Measurements from ENCODE around the gene ARID3A. TPM values are rescaled to one million over a fixed set of nuclear protein-coding genes. Genes with fewer than 3 reads are reported as not detected.

Gene ARID3A
- total and polyA plus RNA-seq, 9 donors = 1.1 to 8.1 (median 4.5) TPM

- H3K4me3 ChIP-seq = no peak overlapping the region
- no peaks in the 10 kb centered on the region for H3K36me3 ChIP-seq
- WGBS, 3 donors = 8 to 15% (median 9%) methylated on average over 14 of the region's 14 CpGs
- H3K4me1 ChIP-seq (ENCODE audit: insufficient read depth) = peaks cover 25% of the 10 kb centered on the region
- DNase-seq = no peak
- no peaks in the 10 kb centered on the region for H3K27me3 ChIP-seq
- no peaks in the 10 kb centered on the region for H3K9me3 ChIP-seq
- no peak for TF ChIP-seq POLR2A (IDR thresholded peaks at IDR 0.05)
- no peak for TF ChIP-seq CTCF (IDR thresholded peaks at IDR 0.05)
- TF ChIP-seq EP300 (IDR thresholded peaks at IDR 0.05) = no peak
- H3K27ac ChIP-seq = peak overlapping the region in 1 of 2 donors; percentile 10
- intact Hi-C loops (cut with DNase I) = loop anchor here in 1 of 4 donors (10.0 kb wide), 1 partner anchor 259 kb away; the partner anchor contains the start of gene FSTL3
Measured at GRCh38 chr19:933553-933882, 7.7 kb downstream of the ARID3A start.

- Histone ChIP-seq H3K9me3 (no peaks in the 10 kb centered on the region), H3K27ac (peak overlapping the region; percentile 27 to 55), H3K36me3 (no peaks in the 10 kb centered on the region), H3K4me3 (no peak overlapping the region), H3K27me3 (no peaks in the 10 kb centered on the region), H3K4me1 (ENCODE audit: insufficient read depth) (peaks cover 25% of the 10 kb centered on the region)
- peak in 3 of 5 donors; percentile 33 to 56 (median 44) for DNase-seq
- intact Hi-C loops (cut with DNase I) = loop anchor here in 1 of 4 donors (10.0 kb wide), 1 partner anchor 260 kb away; the partner anchor contains the start of gene FSTL3
- WGBS, 3 donors = 64 to 71% (median 66%) methylated on average over 26 to 29 of the region's 29 CpGs
- no peak for TF ChIP-seq EP300 (IDR thresholded peaks at IDR 0.05)
- TF ChIP-seq POLR2A (IDR thresholded peaks at IDR 0.05) = no peak
- no peak for TF ChIP-seq CTCF (IDR thresholded peaks at IDR 0.05)
Measured at GRCh38 chr19:934197-934840, 8.5 kb downstream of the ARID3A start.

GRCh38 chr19:934865-935479 is 9.1 kb downstream of the ARID3A start:
- intact Hi-C loops (cut with DNase I) = loop anchor here in 1 of 4 donors (10.0 kb wide), 1 partner anchor 260 kb away; the partner anchor contains the start of gene FSTL3
- TF ChIP-seq CTCF (IDR thresholded peaks at IDR 0.05) (peak in 1 of 3 donors; percentile 10), POLR2A (IDR thresholded peaks at IDR 0.05) (no peak)
- no peaks in the 10 kb centered on the region for H3K27me3 ChIP-seq
- H3K36me3 ChIP-seq = no peaks in the 10 kb centered on the region
- peaks cover 25% of the 10 kb centered on the region for H3K4me1 ChIP-seq (ENCODE audit: insufficient read depth)
- H3K9me3 ChIP-seq = no peaks in the 10 kb centered on the region
- no peak overlapping the region for H3K4me3 ChIP-seq
- H3K27ac ChIP-seq = peak overlapping the region; percentile 27 to 55
- WGBS, 3 donors = 3 to 20% (median 9%) methylated on average over 26 to 31 of the region's 31 CpGs
- peak; percentile 80 to 94 (median 91) for DNase-seq

GRCh38 chr19:936175-936546 is 10.3 kb downstream of the ARID3A start:
- intact Hi-C loops (cut with DNase I) = loop anchor here in 1 of 4 donors (10.0 kb wide), 1 partner anchor 261 kb away; the partner anchor contains the start of gene FSTL3
- H3K27ac ChIP-seq = no peak overlapping the region
- no peaks in the 10 kb centered on the region for H3K9me3 ChIP-seq
- no peaks in the 10 kb centered on the region for H3K36me3 ChIP-seq
- no peaks in the 10 kb centered on the region for H3K27me3 ChIP-seq
- no peak for DNase-seq
- TF ChIP-seq CTCF (IDR thresholded peaks at IDR 0.05) (no peak), POLR2A (IDR thresholded peaks at IDR 0.05) (no peak), EP300 (IDR thresholded peaks at IDR 0.05) (no peak)
- H3K4me3 ChIP-seq = no peak overlapping the region
- WGBS, 3 donors = 94 to 99% (median 98%) methylated on average over 10 of the region's 10 CpGs
- H3K4me1 ChIP-seq (ENCODE audit: insufficient read depth) = peaks cover 26% of the 10 kb centered on the region
